Epidermal melanocyte (primary cell): ENCODE data around the gene AARS2.
A peak's percentile ranks its signal among the peaks of the same experiment; 100 is the strongest.

Source experiments
- DNase-seq: peaks from one replicate; pipeline ENCODE4 v3.0.0; 2011; ENCODE audit warnings: low spot score; ENCODE audit not compliant: insufficient read length

Gene AARS2

DNA sequence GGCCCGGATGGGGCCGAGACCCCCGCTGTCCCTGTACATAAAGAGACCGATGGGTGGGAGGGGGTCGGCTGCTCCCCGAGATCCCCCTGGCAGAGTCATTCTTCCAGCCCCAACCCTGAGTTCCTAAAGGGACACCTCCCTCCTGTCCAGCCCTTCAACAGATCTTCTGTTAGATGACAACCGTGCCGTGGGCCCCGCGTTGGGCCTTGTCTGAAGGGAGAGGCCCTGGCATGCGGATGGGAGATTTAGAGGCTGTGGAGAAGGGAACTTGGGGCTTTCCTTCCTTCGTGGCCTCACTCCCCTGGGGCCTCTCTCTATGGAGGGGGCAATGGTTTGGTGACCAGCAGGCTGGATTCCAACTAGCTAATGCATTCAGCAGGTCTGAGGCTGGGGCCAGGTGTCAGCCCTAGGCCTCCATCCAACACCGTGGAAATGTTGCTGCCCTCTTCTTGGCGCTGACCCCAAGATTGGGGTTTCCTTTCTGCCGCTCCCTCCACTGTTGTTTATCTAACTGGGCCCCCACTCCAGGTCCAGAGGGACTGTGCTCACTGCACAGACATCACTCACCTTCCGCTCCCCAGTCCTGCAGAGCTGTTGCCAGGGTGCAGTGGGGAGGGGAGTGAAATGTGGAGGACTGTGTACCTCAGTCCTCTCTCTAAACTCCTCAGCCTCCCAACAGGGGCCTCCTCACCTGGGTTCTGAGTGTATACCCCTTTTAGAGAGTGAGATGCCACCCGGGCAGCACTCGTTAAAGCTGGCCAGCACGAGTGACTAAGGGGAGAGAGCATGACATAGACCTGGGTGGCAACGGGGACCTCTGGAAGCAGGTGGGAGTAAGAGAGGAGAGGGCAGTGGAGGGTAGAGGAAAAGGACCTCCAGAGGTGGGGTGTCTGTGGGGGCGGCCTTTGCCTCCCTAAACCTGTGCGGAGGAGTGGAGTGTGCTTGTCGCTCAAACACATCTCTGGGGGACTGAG, 36.2 kb downstream of the AARS2 start:
- DNase-seq = no peak

- no peak for DNase-seq
Measured at GRCh38 chr6:44275749-44276648, 37.1 kb downstream of the AARS2 start.

DNA sequence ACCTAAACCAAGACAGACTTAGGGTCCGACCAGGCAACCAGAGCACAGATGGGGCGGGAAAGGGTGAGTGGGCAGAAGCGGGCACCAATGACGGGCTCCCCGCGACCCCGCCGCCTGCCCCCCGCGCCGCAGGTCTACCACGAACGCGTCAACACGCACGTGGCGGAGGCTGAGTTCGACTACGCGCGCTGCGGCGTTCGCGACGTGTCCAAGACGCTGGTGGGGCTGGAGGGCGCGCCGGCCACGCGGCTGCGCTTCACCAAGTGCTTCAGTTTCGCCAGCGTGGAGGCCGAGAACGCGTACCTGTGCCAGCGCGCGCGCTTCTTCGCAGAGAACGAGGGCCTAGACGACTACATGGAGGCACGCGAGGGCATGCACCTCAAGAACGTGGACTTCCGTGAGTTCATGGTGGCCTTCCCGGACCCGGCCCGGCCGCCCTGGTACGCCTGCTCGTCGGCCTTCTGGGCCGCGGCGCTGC, 37.8 kb downstream of the AARS2 start:
- DNase-seq = no peak

- DNase-seq = no peak
Measured at GRCh38 chr6:44273617-44274016, 39.5 kb downstream of the AARS2 start.

DNA sequence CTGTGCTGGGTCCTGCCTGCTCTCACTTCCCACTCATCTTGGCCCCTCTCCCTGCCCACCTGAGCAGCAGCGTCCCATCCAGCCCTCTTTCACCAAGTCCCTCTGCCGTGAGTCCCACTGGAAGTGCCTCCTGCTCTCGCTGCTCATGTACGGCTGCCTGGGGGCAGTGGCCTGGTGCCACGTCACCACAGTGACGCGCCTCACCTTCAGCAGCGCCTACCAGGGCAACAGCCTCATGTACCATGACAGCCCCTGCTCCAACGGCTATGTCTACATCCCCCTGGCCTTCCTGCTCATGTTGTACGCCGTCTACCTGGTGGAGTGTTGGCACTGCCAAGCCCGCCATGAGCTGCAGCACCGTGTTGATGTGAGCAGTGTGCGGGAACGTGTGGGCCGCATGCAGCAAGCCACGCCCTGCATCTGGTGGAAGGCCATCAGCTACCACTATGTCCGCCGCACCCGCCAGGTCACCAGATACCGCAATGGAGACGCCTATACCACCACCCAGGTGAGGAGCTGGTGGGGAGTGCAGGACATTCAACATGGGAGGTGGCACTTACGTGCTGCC, 40.1 kb downstream of the AARS2 start:
- DNase-seq = no peak

DNA sequence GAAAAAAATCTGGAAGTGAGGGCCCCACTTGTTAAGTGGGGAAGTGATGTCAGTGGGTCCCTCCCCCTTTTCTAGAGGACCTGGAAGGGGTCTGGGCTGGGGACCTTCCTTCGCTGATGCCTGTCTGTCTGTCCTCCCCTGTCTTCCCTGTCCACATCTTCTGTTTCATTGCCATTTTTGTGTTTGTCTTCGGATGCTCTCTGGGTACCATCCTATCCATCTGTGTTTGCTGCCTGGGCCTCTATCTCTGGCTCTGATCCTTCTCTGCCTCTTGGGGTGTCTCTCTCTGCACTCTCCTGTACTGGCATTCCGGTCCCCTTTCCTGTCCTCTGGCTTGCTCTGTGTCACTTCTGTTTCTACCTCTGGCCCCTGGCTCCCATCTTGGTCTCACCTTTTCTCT, 40.6 kb downstream of the AARS2 start:
- DNase-seq = no peak

DNA sequence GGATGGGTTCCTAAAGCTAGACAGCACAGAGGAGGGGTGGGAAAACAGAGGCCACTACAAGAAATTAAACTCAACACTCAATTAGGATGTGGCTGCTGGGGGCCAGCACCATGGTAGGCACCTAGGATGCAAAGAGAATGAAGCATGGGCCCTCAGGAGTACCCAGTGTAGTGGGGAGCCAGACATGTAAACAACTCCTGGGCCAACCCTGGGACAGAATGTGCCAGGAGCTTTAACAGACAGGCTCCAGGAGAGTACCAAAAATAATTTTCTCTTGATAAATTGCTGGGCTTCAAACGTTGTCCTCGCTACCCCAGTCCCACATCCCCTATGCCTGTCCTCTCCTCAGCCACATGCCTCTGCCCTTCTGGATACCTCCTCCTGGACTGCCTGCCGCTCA, 41.2 kb downstream of the AARS2 start:
- no peak for DNase-seq

GRCh38 chr6:44271406-44271723, 41.8 kb downstream of the AARS2 start:
- DNase-seq = no peak

DNA sequence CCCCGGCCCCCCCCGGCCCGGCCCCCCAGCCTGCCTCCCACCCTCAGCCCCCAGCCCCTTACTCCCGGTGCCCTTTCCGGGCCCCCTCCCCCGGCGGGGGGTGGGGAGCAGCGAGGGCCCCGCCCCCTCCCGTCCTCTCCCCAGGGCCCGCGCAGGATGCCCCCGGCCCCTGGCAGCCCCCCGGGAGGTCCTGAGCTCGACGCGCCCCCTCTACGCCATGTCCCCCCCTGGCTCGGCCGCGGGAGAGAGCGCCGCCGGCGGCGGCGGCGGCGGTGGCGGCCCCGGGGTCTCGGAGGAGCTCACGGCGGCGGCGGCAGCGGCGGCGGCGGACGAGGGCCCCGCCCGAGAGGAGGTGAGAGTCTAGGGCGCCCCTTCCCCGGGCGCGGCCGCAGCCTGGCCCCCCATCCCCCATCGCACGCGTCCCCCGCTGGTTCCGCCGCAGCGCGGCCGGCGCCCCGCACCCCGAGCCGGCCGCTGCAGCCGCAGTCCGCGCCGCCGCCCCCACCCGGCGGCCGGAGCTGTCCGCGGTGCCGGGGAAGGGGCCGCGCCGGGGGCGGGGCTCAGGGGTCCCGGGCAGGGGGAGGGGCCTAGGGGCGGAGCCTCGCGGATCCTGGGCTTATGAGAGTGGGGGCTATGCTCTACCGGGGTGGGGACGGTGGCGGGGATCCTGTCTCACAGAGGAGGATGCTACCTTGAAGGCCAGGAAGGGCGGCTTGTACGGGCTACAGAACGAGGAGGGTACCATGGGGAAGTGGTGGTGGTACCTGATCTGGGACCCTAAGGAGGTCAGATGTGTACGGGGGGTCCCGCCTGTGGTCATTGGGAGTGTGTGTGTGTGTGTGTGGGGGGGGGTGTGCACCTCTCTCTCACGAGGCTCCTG, 42.4 kb downstream of the AARS2 start:
- DNase-seq = no peak

DNA sequence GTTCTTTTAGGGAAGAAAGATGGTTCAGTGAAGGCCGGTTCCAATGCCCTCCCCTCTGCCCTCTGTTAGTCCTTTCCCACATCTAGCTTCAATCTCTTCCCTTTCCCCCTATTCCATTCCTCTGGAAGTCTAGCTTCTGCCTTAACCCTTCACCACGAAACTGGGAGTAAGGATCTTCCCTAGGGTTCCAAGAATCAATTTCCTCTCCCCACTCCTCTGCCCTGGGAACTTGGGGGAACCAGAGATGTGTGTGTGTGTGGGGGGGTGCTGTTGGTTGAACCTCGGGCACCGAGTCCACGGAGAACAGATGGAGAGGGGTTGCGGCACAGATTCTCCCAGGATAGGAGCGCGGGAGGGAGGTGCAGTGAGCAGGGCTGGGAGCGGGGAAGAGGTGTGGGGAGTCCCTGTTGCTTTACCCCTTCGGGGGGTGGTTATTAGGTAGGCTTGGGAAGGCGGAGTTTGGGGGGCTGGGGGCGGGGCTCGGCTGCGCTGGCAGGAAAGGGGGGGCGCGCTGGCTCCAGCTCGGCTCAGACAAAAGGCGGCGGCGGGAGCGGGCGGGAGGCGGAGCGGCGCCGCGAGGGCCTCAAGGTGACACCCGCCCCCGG, 43.1 kb downstream of the AARS2 start, which contains the start of gene TMEM151B:
TSS of gene TMEM151B (plus strand) at position 530 of the 605 bp plus-strand sequence. CDS start 293 bp downstream, outside the sequence.
- DNase-seq = no peak

DNA sequence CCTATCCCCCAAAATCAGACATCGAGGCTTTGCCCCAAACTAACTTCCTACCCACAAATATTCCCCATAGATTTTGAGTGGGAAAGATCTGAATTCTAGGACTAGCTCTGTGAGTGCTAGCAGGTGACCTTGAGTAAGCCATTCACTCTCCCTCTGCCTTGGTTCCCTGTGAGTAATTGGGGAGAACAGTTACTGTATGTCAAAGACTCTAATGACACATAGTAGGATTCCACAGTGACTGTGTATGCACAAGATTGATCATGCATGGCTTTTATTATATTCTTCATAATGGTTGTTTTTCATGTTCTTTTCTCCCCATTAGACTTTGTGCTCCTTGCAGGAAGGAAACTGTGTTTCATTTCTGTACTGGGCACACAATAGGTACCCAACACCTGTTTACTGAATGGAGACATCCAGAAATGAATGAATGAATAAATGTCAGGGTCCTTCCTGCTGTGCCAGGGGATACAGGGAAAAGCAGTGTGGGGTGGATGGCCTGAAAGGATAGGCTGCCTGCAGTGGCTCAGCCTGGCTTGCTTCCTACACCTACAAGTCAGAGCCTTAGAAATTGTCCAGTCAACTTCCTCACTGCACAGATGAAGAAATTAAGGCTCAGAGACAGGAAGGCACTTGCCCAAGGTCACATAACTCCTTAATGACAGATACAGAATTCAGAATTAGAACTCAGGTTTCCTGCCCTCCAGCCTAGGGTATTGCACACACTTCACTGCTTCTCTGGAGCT, 43.8 kb downstream of the AARS2 start:
- DNase-seq = no peak

DNA sequence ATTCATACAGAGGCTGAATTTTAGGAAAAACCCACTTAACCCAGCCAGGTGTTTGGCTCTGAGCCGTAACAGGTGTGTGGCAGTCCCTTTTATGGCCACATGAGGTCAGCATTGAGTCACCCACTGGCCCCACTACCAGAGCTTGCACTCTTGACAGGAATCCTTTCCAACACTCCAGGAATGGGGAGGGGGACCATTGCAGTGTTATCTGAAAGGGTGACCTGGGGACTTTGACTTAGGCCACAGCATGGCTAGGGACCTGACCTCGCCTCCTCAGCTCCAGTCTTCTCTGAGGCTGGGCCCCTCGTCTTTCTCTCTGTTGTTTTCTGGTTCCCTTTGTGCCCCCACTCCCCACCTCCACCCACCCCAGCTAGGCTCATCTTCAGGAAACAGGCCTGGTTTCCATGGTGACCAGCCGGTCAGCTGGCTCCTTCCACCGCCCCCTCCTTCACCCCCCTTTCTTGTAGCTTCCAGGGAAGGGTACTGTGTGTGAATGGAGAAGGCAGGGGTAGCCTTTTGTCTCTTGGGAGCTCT, 45.0 kb downstream of the AARS2 start:
- DNase-seq = peak; percentile 53

- no peak for DNase-seq
Measured at GRCh38 chr6:44267252-44267651, 45.9 kb downstream of the AARS2 start.

- no peak for DNase-seq
Measured at GRCh38 chr6:44266347-44266746, 46.8 kb downstream of the AARS2 start.

DNA sequence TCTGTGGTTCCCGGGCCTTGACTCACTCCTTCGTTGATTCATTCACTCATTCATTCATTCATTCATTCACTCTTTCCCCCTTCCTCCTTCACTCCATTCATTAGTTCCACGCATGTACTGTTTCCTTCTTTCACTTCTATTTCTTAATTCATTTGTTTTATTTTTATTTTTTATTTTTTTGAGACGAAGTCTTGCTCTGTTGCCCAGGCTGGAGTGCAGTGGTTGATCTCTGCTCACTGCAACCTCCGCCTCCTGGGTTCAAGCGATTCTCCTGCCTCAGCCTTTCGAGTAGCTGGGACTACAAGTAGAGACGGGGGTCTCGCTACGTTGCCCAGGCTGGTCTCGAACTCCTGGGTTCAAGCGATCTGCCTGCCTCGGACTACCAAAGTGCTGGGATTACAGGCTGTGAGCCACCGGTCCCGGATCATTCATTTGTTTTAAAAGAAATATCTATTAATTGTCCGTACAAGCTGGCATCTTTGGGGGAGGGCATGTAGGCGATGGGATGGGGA, 47.4 kb downstream of the AARS2 start:
- DNase-seq = no peak

DNA sequence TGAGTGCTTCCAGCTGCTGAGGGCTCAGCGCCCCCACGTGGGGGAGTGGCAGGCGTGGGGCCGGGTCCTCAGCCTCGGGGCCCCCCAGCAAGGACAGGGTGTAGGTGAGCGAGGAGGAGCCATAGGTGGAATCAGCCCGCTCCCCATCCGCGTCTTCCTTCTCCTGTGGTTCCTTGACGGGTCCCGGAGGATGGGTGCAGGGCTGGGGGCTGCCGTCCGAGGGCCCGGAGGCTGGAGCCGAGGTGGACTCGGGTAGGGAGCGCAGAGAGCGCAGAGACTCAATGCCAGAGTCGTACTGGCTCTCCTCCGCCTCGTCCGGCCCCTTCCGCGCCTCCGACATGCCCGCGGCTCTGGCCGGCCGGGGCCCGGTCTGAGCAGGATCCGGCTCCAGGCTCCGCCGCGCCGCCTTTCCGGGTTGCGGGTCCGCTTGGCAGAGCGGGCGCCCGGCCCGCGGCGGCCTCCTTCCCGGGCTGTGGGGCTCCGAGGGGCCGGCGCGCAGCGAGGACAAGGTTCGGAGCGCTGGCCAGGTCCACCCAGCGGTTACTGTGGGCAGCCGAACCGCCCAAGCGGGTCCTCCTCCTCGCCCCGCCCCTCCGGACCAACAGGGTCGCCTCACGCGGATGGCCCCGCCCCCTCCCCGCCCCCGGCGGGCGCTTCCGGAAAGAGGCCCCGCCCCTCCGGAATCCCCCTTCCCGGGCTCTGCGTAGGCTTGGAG, 48.0 kb downstream of the AARS2 start, which contains the start of gene NFKBIE:
TSS of gene NFKBIE (minus strand) at position 545 of the 715 bp plus-strand sequence. CDS start at position 340, 205 bp downstream.
- DNase-seq = peak; percentile 97

DNA sequence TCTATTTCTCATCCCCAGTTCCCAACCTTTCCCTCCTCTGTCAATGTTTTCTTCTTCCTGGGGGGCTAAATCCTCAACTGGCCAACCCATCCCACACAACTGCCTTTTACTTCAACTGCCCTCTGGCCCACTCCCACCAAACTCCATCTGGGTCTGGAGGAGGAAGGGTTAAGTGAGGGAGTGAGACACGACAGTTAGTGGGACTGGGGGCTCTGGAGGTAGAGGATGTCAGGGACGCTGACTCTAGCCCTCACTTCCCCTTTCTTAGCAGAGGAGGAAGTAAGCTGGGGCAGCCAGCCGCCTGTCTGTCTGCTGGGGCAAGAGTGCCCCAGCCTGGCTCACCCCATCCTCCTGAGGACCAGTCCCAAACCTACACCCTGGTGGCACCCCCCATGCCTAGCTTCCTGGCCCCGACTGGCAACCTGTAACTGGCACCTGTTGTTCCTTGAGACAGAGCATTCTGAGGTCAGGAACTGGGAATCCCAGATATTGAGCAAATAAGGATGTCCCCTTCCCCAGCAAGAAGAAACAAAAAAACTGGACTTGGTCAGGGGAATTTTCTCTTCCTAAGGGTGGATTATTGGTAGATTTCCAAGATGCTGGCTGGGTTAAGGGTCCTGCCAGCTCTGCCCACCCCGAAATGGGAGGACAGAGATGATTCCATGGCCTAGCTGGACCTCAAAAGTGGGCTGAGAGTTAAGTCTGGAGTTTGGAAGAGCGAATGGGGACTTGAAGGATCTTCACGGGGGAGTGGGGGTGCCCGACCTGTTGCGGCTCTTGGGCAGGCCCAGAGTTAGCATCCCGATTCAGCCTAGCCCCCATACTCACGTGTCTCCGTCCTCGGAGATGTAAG, 48.8 kb downstream of the AARS2 start:
- no peak for DNase-seq
